ENCODE results near the gene ATP6AP2.
"Not testable (repeated sequence)": the region's sequence is repeated elsewhere in the genome, so short reads cannot be mapped to it uniquely, and the experiment has no call there.

ATP6AP2 gene

DNA sequence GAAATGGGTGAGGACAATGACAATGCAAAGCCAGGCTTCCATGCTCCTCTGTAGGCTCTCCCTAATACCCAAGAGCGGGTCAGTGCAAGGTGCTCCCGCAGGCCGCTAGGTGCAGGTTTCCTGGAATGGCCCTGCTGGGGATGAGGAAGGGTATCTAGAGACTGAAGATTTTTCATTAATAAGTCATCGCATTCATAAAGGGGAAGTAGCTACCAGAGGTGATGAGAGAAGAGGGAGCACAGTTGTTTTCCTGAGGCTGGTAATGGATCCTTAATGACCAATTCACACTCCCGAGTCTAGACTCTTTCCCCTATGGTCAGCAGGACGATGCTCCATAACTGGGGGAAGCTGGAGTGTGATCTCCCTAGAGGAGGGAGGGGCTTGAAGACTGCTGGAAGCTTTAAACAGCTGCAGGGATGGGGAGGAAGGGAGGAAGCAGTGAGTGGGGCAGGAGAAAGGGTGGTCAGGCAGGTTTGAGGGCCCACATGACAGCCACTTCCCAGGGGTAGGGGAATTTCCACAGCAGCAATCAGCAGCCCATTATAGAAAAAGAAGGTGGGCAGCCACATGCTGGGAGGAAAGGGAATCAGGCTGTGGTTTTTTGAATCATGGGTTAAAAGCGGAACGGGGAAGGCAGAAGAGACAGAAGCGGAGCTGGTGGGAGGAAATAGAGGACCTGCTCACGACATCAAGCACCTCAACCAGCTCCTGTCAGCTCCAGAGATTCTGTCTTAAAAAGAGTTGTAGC is 10.2 kb upstream of the ATP6AP2 start:
- H2AFZ ChIP-seq (ENCODE audit: low read length): peak overlapping the region; percentile 53
- H2BK12ac ChIP-seq (ENCODE audit: low read length): no peak overlapping the region
- H3K9me3 ChIP-seq (replicated peaks in 1 of 2; ENCODE audit: control insufficient read depth in 2 of 2, insufficient read depth in 1 of 2, low read depth in 1 of 2, low read length in 2 of 2): no peaks in the 10 kb centered on the region
- no CpG with 5 or more reads among the region's 10 CpGs for WGBS, 2 donors (ENCODE audit: extremely low coverage in 2 of 2, insufficient read length in 2 of 2, insufficient replicate concordance in 1 of 2)
- H3K4me1 ChIP-seq (ENCODE audit: control insufficient read depth in 2 of 2, insufficient read depth in 1 of 2, low read depth in 1 of 2, low read length in 2 of 2): no peaks in the 10 kb centered on the region
- H2AK5ac ChIP-seq (ENCODE audit: low read depth, low read length): no peak overlapping the region
- H3K27me3 ChIP-seq (ENCODE audit: control insufficient read depth in 3 of 3, insufficient read depth in 3 of 3, low read depth in 1 of 3, low read length in 3 of 3): no peaks in the 10 kb centered on the region
- H3K27ac ChIP-seq (replicated peaks; ENCODE audit: low read length): no peak overlapping the region
- H4K8ac ChIP-seq (ENCODE audit: low read depth, low read length): no peak overlapping the region
- no peak overlapping the region for H2BK5ac ChIP-seq (ENCODE audit: low read length)
- no peak overlapping the region for H2BK120ac ChIP-seq (ENCODE audit: low read depth, low read length)
- H4K91ac ChIP-seq (ENCODE audit: low read depth, low read length, poor library complexity): no peak overlapping the region
- H3K18ac ChIP-seq (ENCODE audit: low read length): no peak overlapping the region
- no peak overlapping the region for H3K14ac ChIP-seq (ENCODE audit: low read length)
- no peak for DNase-seq (ENCODE audit: low spot score)
- H3K23ac ChIP-seq (ENCODE audit: low read depth, low read length, poor library complexity): no peak overlapping the region
- H3K4ac ChIP-seq (ENCODE audit: low read length): no peak overlapping the region
- H3K4me2 ChIP-seq (ENCODE audit: insufficient read depth, low read length, poor library complexity, severe bottlenecking): no peak overlapping the region
- H3K4me3 ChIP-seq (ENCODE audit: low read length in 2 of 2): no peak overlapping the region
- no peak overlapping the region for H2BK15ac ChIP-seq (ENCODE audit: low read length)
- no peaks in the 10 kb centered on the region for H3K36me3 ChIP-seq (replicated peaks in 1 of 2; ENCODE audit: control insufficient read depth in 2 of 2, insufficient read depth in 2 of 2, low read length in 2 of 2)
- H3K9ac ChIP-seq (ENCODE audit: low read depth, low read length, poor library complexity): no peak overlapping the region
- no peaks in the 10 kb centered on the region for H3K79me1 ChIP-seq (ENCODE audit: low read depth, low read length)

DNA sequence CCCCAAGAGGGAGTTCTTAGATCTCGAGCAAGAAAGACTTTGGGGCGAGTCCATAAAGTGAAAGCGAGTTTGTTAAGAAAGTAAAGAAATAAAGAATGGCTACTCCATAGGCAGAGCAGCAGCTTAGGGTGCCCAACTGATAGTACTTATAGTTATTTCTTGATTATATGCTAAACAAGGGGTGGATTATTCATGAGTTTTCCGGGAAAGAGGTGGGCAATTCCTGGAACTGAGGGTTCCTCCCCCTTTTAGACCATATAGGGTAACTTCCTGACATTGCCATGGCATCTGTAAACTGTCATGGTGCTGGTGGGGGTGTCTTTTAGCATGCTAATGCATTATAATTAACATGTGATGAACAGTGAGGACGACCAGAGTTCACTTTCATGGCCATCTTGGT is 9.6 kb upstream of the ATP6AP2 start:
- not testable (repeated sequence) for H3K4ac ChIP-seq (ENCODE audit: low read length); H3K14ac ChIP-seq (ENCODE audit: low read length); H3K4me2 ChIP-seq (ENCODE audit: insufficient read depth, low read length, poor library complexity, severe bottlenecking)

DNA sequence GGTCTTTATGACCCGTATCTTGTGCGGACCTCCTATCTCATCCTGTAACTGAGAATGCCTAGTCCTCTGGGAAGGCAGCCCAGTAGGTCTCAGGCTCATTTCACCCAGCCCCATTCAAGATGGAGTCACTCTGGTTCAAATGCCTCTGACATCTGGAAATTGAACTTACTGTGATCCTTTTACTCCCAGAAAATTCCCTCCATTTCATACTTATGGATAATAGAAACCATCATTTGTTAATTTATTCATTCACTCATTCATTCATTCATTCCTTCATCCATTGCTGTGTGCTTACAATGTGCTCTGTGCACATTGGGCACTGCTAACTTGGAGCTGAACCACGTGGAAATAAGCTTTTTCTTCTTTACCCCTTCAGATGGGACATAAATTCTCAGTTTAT is 9.2 kb upstream of the ATP6AP2 start:
- Histone ChIP-seq H3K36me3 (replicated peaks in 1 of 2; ENCODE audit: control insufficient read depth in 2 of 2, insufficient read depth in 2 of 2, low read length in 2 of 2) (no peaks in the 10 kb centered on the region), H3K9me3 (replicated peaks in 1 of 2; ENCODE audit: control insufficient read depth in 2 of 2, insufficient read depth in 1 of 2, low read depth in 1 of 2, low read length in 2 of 2) (no peaks in the 10 kb centered on the region), H3K27ac (replicated peaks; ENCODE audit: low read length) (no peak overlapping the region), H2AFZ (ENCODE audit: low read length) (no peak overlapping the region), H3K9ac (ENCODE audit: low read depth, low read length, poor library complexity) (no peak overlapping the region), H3K4ac (ENCODE audit: low read length) (no peak overlapping the region), H3K4me1 (ENCODE audit: control insufficient read depth in 2 of 2, insufficient read depth in 1 of 2, low read depth in 1 of 2, low read length in 2 of 2) (no peaks in the 10 kb centered on the region), H4K91ac (ENCODE audit: low read depth, low read length, poor library complexity) (no peak overlapping the region), H2BK120ac (ENCODE audit: low read depth, low read length) (no peak overlapping the region), H3K4me3 (ENCODE audit: low read length in 2 of 2) (no peak overlapping the region), H3K18ac (ENCODE audit: low read length) (no peak overlapping the region), H2BK5ac (ENCODE audit: low read length) (no peak overlapping the region), H2AK5ac (ENCODE audit: low read depth, low read length) (no peak overlapping the region), H2BK12ac (ENCODE audit: low read length) (no peak overlapping the region), H3K23ac (ENCODE audit: low read depth, low read length, poor library complexity) (no peak overlapping the region), H3K27me3 (ENCODE audit: control insufficient read depth in 3 of 3, insufficient read depth in 3 of 3, low read depth in 1 of 3, low read length in 3 of 3) (no peaks in the 10 kb centered on the region), H4K8ac (ENCODE audit: low read depth, low read length) (no peak overlapping the region), H3K4me2 (ENCODE audit: insufficient read depth, low read length, poor library complexity, severe bottlenecking) (no peak overlapping the region), H3K14ac (ENCODE audit: low read length) (no peak overlapping the region), H3K79me1 (ENCODE audit: low read depth, low read length) (no peaks in the 10 kb centered on the region), H2BK15ac (ENCODE audit: low read length) (no peak overlapping the region)
- DNase-seq (ENCODE audit: low spot score): no peak
- WGBS, 2 donors (ENCODE audit: extremely low coverage in 2 of 2, insufficient read length in 2 of 2, insufficient replicate concordance in 1 of 2): no CpG with 5 or more reads among the region's 3 CpGs

More for the DNA sequence above, 9.6 kb upstream of the ATP6AP2 start:
- H2BK15ac ChIP-seq (ENCODE audit: low read length); H4K91ac ChIP-seq (ENCODE audit: low read depth, low read length, poor library complexity); H4K8ac ChIP-seq (ENCODE audit: low read depth, low read length); H2BK5ac ChIP-seq (ENCODE audit: low read length); H2AK5ac ChIP-seq (ENCODE audit: low read depth, low read length); H3K23ac ChIP-seq (ENCODE audit: low read depth, low read length, poor library complexity); H2BK12ac ChIP-seq (ENCODE audit: low read length); H3K27me3 ChIP-seq (ENCODE audit: control insufficient read depth in 3 of 3, insufficient read depth in 3 of 3, low read depth in 1 of 3, low read length in 3 of 3); H3K27ac ChIP-seq (replicated peaks; ENCODE audit: low read length); H3K9ac ChIP-seq (ENCODE audit: low read depth, low read length, poor library complexity); H3K79me1 ChIP-seq (ENCODE audit: low read depth, low read length); DNase-seq (ENCODE audit: low spot score); H3K9me3 ChIP-seq (replicated peaks in 1 of 2; ENCODE audit: control insufficient read depth in 2 of 2, insufficient read depth in 1 of 2, low read depth in 1 of 2, low read length in 2 of 2); H3K4me3 ChIP-seq (ENCODE audit: low read length in 2 of 2); H3K4me1 ChIP-seq (ENCODE audit: control insufficient read depth in 2 of 2, insufficient read depth in 1 of 2, low read depth in 1 of 2, low read length in 2 of 2); H3K18ac ChIP-seq (ENCODE audit: low read length); H3K36me3 ChIP-seq (replicated peaks in 1 of 2; ENCODE audit: control insufficient read depth in 2 of 2, insufficient read depth in 2 of 2, low read length in 2 of 2); H2BK120ac ChIP-seq (ENCODE audit: low read depth, low read length): not testable (repeated sequence)
- peak overlapping the region; percentile 53 for H2AFZ ChIP-seq (ENCODE audit: low read length)
- WGBS, 2 donors (ENCODE audit: extremely low coverage in 2 of 2, insufficient read length in 2 of 2, insufficient replicate concordance in 1 of 2): no CpG with 5 or more reads among the region's 5 CpGs

DNA sequence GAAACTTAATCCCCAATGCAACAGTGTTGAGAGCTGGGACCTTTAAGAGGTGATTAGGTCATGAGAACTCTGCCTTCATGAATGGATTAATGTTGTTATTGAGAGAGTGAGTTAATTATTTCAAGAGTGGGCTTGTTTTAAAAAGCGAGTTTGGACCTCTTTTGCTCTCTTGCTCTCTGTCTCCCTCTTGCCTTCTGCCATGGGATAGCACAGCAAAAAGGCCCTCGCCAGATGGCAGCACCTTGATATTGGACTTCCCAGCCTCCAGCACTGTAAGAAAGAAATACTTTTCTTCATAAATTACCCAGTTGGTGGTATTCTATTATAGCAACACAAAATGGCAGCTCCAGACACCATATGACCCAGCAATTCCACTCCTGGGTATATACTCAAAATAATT is 7.0 kb upstream of the ATP6AP2 start:
- no peaks in the 10 kb centered on the region for H3K36me3 ChIP-seq (replicated peaks in 1 of 2; ENCODE audit: control insufficient read depth in 2 of 2, insufficient read depth in 2 of 2, low read length in 2 of 2)
- no peaks in the 10 kb centered on the region for H3K4me1 ChIP-seq (ENCODE audit: control insufficient read depth in 2 of 2, insufficient read depth in 1 of 2, low read depth in 1 of 2, low read length in 2 of 2)
- no peak overlapping the region for H3K23ac ChIP-seq (ENCODE audit: low read depth, low read length, poor library complexity)
- H2BK15ac ChIP-seq (ENCODE audit: low read length): no peak overlapping the region
- H4K8ac ChIP-seq (ENCODE audit: low read depth, low read length): no peak overlapping the region
- no peak overlapping the region for H3K9ac ChIP-seq (ENCODE audit: low read depth, low read length, poor library complexity)
- no peak overlapping the region for H2BK12ac ChIP-seq (ENCODE audit: low read length)
- no peak overlapping the region for H3K14ac ChIP-seq (ENCODE audit: low read length)
- H3K9me3 ChIP-seq (replicated peaks in 1 of 2; ENCODE audit: control insufficient read depth in 2 of 2, insufficient read depth in 1 of 2, low read depth in 1 of 2, low read length in 2 of 2): no peaks in the 10 kb centered on the region
- no peak overlapping the region for H3K4me2 ChIP-seq (ENCODE audit: insufficient read depth, low read length, poor library complexity, severe bottlenecking)
- no peak overlapping the region for H2AFZ ChIP-seq (ENCODE audit: low read length)
- no peak overlapping the region for H2BK5ac ChIP-seq (ENCODE audit: low read length)
- DNase-seq (ENCODE audit: low spot score): no peak
- H3K79me1 ChIP-seq (ENCODE audit: low read depth, low read length): no peaks in the 10 kb centered on the region
- H3K4me3 ChIP-seq (ENCODE audit: low read length in 2 of 2): no peak overlapping the region
- no peak overlapping the region for H2AK5ac ChIP-seq (ENCODE audit: low read depth, low read length)
- H3K27me3 ChIP-seq (ENCODE audit: control insufficient read depth in 3 of 3, insufficient read depth in 3 of 3, low read depth in 1 of 3, low read length in 3 of 3): no peaks in the 10 kb centered on the region
- H4K91ac ChIP-seq (ENCODE audit: low read depth, low read length, poor library complexity): no peak overlapping the region
- WGBS, 2 donors (ENCODE audit: extremely low coverage in 2 of 2, insufficient read length in 2 of 2, insufficient replicate concordance in 1 of 2): no CpG with 5 or more reads among the region's 2 CpGs
- no peak overlapping the region for H2BK120ac ChIP-seq (ENCODE audit: low read depth, low read length)
- H3K27ac ChIP-seq (replicated peaks; ENCODE audit: low read length): no peak overlapping the region
- H3K18ac ChIP-seq (ENCODE audit: low read length): no peak overlapping the region
- H3K4ac ChIP-seq (ENCODE audit: low read length): no peak overlapping the region

Data from neuronal stem cell (in vitro differentiated cells).